ENCODE results near the gene CDCA3. TPM values are rescaled to one million over a fixed set of nuclear protein-coding genes. Genes with fewer than 3 reads are reported as not detected.

The CDCA3 gene
- total and polyA plus RNA-seq, 2 experiments from 2014 or later = 47.4 to 75.6 TPM

DNA sequence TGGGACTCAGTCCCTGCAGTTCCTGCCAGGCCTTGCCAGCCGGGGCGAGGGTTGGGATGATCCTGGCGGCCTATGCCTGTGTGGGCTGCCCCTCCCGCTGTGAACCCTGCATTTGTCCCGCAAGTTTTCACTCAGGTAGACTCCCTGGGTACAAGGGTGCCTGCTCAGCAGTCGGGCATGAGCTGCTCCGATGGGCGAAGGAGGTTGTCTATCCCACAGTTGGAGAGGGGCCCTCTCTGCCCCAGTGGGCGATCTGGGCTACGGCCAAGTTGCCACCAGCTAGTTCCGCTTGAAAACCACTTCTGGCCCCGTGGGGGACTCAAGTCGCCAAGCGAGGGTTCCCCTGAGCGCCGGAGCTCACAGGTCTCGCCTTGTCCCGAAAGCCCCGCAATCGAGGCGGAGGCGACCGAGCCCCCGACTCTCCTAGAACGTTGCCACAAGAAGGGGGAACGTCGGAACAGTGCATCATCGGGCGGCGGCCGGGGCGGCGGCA lies 15.9 kb upstream of the CDCA3 start (continued):
- TF ChIP-seq, protein P1, sequence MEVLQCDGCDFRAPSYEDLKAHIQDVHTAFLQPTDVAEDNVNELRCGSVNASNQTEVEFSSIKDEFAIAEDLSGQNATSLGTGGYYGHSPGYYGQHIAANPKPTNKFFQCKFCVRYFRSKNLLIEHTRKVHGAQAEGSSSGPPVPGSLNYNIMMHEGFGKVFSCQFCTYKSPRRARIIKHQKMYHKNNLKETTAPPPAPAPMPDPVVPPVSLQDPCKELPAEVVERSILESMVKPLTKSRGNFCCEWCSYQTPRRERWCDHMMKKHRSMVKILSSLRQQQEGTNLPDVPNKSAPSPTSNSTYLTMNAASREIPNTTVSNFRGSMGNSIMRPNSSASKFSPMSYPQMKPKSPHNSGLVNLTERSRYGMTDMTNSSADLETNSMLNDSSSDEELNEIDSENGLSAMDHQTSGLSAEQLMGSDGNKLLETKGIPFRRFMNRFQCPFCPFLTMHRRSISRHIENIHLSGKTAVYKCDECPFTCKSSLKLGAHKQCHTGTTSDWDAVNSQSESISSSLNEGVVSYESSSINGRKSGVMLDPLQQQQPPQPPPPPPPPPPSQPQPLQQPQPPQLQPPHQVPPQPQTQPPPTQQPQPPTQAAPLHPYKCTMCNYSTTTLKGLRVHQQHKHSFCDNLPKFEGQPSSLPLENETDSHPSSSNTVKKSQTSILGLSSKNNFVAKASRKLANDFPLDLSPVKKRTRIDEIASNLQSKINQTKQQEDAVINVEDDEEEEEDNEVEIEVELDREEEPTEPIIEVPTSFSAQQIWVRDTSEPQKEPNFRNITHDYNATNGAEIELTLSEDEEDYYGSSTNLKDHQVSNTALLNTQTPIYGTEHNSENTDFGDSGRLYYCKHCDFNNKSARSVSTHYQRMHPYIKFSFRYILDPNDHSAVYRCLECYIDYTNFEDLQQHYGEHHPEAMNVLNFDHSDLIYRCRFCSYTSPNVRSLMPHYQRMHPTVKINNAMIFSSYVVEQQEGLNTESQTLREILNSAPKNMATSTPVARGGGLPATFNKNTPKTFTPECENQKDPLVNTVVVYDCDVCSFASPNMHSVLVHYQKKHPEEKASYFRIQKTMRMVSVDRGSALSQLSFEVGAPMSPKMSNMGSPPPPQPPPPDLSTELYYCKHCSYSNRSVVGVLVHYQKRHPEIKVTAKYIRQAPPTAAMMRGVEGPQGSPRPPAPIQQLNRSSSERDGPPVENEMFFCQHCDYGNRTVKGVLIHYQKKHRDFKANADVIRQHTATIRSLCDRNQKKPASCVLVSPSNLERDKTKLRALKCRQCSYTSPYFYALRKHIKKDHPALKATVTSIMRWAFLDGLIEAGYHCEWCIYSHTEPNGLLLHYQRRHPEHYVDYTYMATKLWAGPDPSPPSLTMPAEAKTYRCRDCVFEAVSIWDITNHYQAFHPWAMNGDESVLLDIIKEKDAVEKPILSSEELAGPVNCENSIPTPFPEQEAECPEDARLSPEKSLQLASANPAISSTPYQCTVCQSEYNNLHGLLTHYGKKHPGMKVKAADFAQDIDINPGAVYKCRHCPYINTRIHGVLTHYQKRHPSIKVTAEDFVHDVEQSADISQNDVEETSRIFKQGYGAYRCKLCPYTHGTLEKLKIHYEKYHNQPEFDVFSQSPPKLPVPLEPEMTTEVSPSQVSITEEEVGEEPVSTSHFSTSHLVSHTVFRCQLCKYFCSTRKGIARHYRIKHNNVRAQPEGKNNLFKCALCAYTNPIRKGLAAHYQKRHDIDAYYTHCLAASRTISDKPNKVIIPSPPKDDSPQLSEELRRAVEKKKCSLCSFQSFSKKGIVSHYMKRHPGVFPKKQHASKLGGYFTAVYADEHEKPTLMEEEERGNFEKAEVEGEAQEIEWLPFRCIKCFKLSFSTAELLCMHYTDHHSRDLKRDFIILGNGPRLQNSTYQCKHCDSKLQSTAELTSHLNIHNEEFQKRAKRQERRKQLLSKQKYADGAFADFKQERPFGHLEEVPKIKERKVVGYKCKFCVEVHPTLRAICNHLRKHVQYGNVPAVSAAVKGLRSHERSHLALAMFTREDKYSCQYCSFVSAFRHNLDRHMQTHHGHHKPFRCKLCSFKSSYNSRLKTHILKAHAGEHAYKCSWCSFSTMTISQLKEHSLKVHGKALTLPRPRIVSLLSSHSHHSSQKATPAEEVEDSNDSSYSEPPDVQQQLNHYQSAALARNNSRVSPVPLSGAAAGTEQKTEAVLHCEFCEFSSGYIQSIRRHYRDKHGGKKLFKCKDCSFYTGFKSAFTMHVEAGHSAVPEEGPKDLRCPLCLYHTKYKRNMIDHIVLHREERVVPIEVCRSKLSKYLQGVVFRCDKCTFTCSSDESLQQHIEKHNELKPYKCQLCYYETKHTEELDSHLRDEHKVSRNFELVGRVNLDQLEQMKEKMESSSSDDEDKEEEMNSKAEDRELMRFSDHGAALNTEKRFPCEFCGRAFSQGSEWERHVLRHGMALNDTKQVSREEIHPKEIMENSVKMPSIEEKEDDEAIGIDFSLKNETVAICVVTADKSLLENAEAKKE (CRISPR knock-in tag; IDR thresholded peaks at IDR 0.05) = no peak
- no peak for TF ChIP-seq CREB1 (CRISPR knock-in tag; IDR thresholded peaks at IDR 0.05; ENCODE audit: low read depth)
- TF ChIP-seq, protein P2, sequence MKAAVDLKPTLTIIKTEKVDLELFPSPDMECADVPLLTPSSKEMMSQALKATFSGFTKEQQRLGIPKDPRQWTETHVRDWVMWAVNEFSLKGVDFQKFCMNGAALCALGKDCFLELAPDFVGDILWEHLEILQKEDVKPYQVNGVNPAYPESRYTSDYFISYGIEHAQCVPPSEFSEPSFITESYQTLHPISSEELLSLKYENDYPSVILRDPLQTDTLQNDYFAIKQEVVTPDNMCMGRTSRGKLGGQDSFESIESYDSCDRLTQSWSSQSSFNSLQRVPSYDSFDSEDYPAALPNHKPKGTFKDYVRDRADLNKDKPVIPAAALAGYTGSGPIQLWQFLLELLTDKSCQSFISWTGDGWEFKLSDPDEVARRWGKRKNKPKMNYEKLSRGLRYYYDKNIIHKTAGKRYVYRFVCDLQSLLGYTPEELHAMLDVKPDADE (IDR thresholded peaks at IDR 0.05) = no peak
- no peak for TF ChIP-seq ZNF331 (CRISPR knock-in tag; IDR thresholded peaks at IDR 0.05; ENCODE audit: low read depth)
- TF ChIP-seq EZH2 (IDR thresholded peaks at IDR 0.05; ENCODE audit: low read depth, unreplicated experiment) = no peak

DNA sequence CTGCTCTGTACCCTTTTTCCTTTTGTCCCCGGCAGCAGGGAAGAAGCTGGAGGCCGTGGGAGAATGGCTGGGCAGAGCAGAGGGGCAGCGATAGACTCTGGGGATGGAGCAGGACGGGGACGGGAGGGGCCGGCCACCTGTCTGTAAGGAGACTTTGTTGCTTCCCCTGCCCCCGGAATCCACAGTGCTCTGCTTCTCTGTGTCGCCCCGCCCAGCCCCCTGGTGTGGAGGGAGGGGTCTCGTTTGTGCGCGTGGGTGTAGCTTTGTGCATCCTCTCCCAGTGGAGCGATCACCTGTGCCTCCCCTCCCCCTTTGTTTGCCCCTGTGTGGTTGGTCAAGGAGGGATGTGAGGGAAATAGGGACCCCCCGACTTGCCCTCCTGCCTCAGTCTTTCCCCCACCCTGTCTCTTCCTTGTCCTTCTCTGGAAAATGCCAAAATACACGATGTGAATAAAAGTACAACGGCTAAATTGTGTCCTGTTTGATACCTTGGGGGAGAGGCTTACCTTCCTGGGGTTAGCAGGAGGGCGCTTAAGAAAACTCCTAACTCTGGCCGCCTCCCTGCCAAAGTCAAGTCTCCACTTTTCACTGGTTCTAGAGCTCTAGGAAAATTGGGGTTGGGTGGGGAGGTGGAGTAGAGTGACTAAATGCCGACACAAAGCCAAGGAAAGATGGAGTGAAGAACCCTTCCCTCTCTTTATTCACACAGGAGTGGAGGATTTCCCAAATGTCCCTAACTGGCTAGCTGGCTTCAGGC lies 15.3 kb upstream of the CDCA3 start:
- Mint-ChIP-seq H3K4me1 (peaks cover 45% of the 10 kb centered on the region), H3K27me3 (ENCODE audit: insufficient read depth, low read depth, poor library complexity) (peaks cover 39% of the 10 kb centered on the region), H3K9me3 (no peaks in the 10 kb centered on the region; the same call in 2 of the 3 replicates), H3K36me3 (ENCODE audit: low read depth) (peaks cover 77% of the 10 kb centered on the region), H3K27ac (no peak overlapping the region), H3K4me3 (peak overlapping the region; percentile 94)
- H3K27ac ChIP-seq (ENCODE audit: low read depth) = peak overlapping the region; percentile 83; the same call in 1 of the 2 replicates
- peaks cover 23% of the 10 kb centered on the region for H3K36me3 ChIP-seq (ENCODE audit: insufficient read depth)
- peak overlapping the region; percentile 97 for H3K4me3 ChIP-seq
- H4K20me1 ChIP-seq (replicated peaks; ENCODE audit: insufficient read depth) = peaks cover 24% of the 10 kb centered on the region
- H3K9me2 ChIP-seq (ENCODE audit: insufficient read depth) = no peaks in the 10 kb centered on the region
- H3K27me3 ChIP-seq (ENCODE audit: insufficient read depth) = no peaks in the 10 kb centered on the region
- peaks cover 41% of the 10 kb centered on the region for H3K4me1 ChIP-seq (ENCODE audit: insufficient read depth)
- H3F3A ChIP-seq (replicated peaks; ENCODE audit: low read depth) = peaks cover 48% of the 10 kb centered on the region
- DNase-seq (ENCODE audit: low spot score) (peak; percentile 43), ATAC-seq (peak; percentile 0; the same call in 2 of the 3 replicates)
- H3K79me2 ChIP-seq (replicated peaks; ENCODE audit: insufficient read depth) = peaks cover 26% of the 10 kb centered on the region
- H3K4me2 ChIP-seq = peak overlapping the region; percentile 100
- H2AFZ ChIP-seq = no peak overlapping the region
- TF ChIP-seq ZNF331 (CRISPR knock-in tag; IDR thresholded peaks at IDR 0.05; ENCODE audit: low read depth) = no peak
- TF ChIP-seq POLR2AphosphoS5 (IDR thresholded peaks at IDR 0.05; ENCODE audit: low read depth) = no peak
- TF ChIP-seq, protein P1 (CRISPR knock-in tag; IDR thresholded peaks at IDR 0.05) = no peak

Measured in GM23338 (cell line).